ENCODE results near the gene DTX3L.

GRCh38 chr3:122533480-122533879, 30.7 kb upstream of the DTX3L start:
- TF ChIP-seq FOXK2 (IDR thresholded peaks at IDR 0.05) (no peak), NFRKB (IDR thresholded peaks at IDR 0.05) (no peak), ZNF384 (IDR thresholded peaks at IDR 0.05) (no peak)
